ENCODE data around the gene ATOX1.

- TF ChIP-seq POLR2A (IDR thresholded peaks at IDR 0.05), result no peak
- TF ChIP-seq CTCF (IDR thresholded peaks at IDR 0.05), result no peak
- peak in 2 of 3 donors; percentile 9 to 38 for TF ChIP-seq POLR2AphosphoS5 (IDR thresholded peaks at IDR 0.05)
Measured at GRCh38 chr5:151772029-151772845, 13.8 kb upstream of the ATOX1 start.
